Epithelial cell of esophagus (primary cell): ENCODE measurements around the gene FIZ1.

ENCODE experiments used
- DNase-seq: peaks from one replicate; pipeline ENCODE4 v3.0.0; 2010; ENCODE audit warnings: low read depth
- H3K4me3 ChIP-seq: 2 replicates; pipeline ENCODE4 v1.5.1; 2011; ENCODE audit warnings: mild to moderate bottlenecking, low read length, control low read depth
- CTCF ChIP-seq: IDR thresholded peaks from 2 replicates; pipeline ENCODE4 v1.5.1; 2011; ENCODE audit warnings: low read depth, mild to moderate bottlenecking, low read length, control low read depth, inconsistent platforms; ENCODE audit not compliant: insufficient read depth; ENCODE audit errors: missing control alignments

The FIZ1 gene

GRCh38 chr19:55605207-55605636, 5.9 kb upstream of the FIZ1 start:
- peak; percentile 97 for DNase-seq
- peak overlapping the region; percentile 79 for H3K4me3 ChIP-seq
- no peak for TF ChIP-seq CTCF

- DNase-seq = no peak
- no peak overlapping the region for H3K4me3 ChIP-seq
- no peak for TF ChIP-seq CTCF
Measured at GRCh38 chr19:55603581-55604292, 4.4 kb upstream of the FIZ1 start.

GRCh38 chr19:55603115-55603514, 3.8 kb upstream of the FIZ1 start:
- TF ChIP-seq CTCF = no peak
- no peak for DNase-seq
- H3K4me3 ChIP-seq = no peak overlapping the region

- no peak overlapping the region for H3K4me3 ChIP-seq
- DNase-seq = no peak
- no peak for TF ChIP-seq CTCF
Measured at GRCh38 chr19:55602104-55603001, 3.0 kb upstream of the FIZ1 start.

GRCh38 chr19:55601084-55601483, 1.8 kb upstream of the FIZ1 start:
- no peak for TF ChIP-seq CTCF
- H3K4me3 ChIP-seq = peak overlapping the region; percentile 90
- DNase-seq = peak; percentile 85

GRCh38 chr19:55600662-55601028, 1.3 kb upstream of the FIZ1 start:
- no peak for TF ChIP-seq CTCF
- peak overlapping the region; percentile 90 for H3K4me3 ChIP-seq
- DNase-seq = no peak
